SHP77 treated with DMSO at 0.1 percent for 48 hours (cell line): ENCODE measurements around the gene COPE.
A peak's percentile ranks its signal among the peaks of the same experiment; 100 is the strongest.

ENCODE experiments used
- DNase-seq: peaks from one replicate; lab custom pipeline; 2025; lab: John Stamatoyannopoulos, UW

Gene COPE

DNA sequence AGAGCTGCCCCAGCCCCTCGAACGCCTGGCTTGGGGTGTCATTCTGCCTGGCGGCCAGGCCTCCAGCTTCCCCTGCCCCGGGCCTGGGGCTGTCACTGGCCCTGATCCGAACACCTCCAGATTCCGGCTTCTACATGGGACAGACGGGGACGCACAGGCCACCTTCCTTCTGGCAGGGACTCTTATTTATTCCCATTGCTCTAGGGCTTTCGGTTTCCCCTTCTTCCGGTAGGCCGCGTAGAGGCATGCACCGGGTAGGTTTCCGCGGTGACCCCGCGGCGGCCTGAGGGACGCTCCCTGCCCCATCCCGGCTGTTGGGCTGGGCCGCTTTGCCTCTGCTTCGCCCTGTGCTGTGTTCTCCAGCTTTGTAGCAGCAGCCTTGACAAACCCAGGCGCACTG, 51.4 kb downstream of the COPE start:
- DNase-seq, result no peak

DNA sequence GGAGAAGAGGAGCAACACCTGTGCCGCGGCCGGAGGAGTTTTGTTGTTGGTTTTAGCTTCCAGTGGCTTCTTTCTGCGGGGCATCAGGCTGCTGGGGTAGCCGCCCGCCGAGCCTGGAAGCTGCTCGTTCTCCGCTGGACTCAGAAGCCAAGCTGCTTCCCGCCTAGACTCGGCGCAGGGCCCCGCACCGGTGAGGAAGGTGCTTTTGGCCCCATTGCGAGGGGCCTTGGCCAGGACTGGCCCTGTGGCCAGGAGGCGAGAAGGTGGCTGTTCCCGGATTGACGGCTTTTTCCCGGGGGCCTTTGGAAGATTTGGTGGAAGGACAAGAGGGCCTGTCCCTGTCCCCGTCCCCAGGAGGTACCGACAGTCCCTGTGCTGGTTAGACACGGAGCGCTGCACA, 52.0 kb downstream of the COPE start:
- DNase-seq, result no peak

DNA sequence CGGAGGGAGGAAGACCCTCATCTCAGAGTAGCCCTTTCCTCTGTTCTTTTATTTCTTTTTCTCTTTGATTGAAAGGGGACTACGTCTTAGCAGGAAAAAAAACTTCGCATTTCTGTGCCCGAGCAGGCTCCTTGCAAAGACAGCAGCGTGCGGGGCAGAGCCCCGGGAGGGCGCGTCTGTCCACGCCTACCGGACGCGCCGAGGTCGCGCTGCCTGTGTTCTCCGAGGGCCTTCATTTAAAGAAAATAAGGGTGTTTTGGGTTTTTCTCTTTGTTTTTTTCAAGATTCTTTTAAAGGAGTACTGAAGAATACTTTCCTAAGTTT, 52.4 kb downstream of the COPE start:
- DNase-seq, result no peak

DNA sequence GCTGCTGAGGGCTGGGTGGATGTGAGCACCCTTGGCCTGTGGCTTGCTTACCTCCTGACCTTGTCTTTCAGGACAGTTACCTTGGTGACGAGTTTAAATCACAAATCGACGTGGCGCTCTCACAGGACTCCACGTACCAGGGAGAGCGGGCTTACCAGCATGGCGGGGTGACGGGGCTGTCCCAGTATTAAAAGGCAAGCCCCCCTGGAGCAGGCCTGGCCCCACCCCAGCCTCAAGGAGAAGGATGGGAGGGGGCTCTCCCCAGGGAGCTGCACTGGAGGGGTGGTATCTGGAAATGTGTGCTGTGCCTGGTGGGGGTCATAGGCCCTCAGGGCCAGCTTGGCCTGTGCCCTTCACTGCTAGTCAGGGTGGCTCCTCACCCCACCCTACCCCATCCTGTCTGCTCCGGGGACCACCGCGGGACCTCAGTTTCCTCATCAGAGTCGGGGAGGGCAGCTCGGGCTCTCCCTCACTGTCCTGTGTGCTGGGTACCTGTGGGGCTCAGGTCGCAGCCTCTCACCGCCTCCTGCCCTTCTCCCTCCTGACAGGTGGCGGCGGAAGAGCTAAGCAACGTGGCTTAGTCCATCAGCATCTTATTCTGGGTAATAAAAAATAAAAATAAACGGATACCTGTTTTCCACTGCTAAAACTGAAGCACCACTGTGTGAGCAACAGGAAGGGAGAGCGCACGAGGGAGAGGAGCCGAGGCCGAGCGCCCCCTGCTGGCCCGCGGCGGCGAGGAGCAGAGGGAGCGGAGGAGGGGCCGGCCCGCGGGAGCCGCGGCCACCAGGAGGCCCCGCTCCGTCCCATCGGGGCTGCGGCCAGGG, 53.0 kb downstream of the COPE start:
- DNase-seq, result no peak

DNA sequence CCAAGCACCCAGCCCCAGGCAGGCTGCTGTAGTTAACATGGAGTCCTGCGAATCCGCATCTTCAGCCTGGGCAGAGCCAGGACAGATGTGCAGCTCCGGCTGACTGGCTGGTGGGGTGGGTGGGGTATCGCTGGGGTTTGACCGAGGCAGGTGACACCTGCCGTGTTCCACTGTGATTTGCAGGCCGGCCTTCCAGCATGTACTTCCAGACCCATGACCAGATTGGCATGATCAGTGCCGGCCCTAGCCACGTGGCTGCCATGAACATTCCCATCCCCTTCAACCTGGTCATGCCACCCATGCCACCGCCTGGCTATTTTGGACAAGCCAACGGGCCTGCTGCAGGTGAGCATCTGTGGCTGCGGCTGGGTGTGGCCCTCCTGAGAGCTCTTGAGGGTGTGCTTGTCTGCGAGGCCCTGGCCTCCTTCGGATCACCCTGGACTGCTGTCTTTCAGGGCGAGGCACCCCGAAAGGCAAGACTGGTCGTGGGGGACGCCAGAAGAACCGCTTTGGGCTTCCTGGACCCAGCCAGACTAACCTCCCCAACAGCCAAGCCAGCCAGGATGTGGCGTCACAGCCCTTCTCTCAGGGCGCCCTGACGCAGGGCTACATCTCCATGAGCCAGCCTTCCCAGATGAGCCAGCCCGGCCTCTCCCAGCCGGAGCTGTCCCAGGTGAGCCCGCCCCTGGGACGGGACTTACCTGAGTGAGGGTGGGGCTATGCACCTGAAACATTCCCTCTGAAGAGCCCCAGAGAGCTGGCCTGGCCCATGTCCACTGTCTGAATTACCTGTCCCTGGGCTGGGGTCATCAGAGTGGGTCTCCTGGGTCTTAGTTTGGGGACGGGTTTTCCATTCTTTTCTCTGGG, 53.8 kb downstream of the COPE start:
- no peak for DNase-seq

DNA sequence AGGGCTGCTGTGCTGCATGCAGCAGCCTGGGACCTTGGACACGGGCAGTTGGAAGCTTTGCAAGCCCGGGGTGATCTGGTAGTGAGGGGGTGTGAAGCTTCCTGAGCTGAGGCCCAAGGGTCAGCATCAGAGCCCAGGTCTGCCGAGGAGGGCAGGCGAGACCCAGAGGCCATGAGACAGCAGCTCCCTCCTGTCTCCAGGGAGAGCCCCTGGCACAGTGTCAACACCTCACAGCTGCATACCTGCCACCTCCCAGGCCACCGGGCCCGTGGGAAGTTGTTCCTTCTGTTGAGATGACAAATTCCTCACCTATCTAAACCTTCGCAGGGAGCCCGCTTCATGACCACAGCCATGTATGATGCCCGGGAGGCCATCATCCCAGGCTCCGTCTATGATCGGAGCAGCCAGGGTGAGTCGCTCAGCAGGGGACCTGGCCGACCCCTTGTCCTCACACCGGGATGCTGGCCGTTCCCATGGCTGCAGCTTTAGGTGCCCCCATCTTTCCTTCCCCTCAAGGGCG, 55.3 kb downstream of the COPE start:
- no peak for DNase-seq

DNA sequence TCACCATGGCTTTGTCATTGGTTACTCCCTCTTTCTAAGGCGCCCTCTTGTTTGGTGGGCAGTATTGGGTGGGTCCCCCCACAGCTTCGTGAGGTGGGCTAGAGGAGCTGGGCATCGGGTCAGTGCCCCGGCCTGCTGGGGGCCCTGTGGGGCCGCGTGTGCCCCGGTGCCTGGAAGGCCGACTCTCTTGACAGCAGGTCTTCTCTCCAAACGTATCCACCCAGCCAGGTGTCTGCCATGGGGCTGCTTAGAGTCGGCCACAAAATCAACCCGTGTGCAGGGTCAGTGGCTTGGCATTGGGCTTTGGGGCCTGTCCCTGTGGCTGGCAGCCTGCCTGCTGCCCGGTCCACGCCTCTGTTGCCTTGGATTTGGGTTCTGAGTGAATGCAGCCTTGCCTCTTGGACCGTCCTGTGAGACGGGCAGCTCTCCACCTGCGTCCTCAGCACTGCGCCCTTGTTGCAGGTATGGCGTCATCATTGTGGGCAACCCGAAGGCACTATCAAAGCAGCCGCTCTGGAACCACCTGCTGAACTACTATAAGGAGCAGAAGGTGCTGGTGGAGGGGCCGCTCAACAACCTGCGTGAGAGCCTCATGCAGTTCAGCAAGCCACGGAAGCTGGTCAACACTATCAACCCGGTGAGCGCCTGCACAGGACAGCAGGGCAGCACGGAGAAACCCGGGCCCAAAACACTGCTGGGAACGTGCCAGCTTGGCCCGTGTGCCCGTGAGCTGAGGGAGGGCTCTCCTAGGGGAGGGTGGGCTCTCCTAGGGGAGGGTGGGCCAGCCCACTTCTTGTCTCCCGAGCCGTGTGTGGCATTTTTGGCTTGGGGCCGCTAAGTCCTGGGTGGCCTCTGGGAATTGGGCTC, 56.0 kb downstream of the COPE start:
- no peak for DNase-seq

DNA sequence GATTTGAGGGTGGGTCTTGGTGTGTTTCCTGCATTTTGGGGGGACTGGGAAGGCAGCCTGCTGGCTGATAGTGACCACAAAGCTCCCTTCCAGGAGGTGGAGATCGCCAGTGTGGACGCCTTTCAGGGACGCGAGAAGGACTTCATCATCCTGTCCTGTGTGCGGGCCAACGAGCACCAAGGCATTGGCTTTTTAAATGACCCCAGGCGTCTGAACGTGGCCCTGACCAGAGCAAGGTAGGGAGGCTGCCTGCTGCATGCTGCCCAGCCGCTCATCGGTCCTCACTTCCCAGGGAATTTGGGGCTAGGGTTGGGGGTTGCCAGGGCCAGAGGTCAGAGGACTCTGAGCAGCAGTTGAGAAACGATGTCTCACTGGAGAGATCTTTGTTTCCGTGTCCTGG, 57.3 kb downstream of the COPE start:
- DNase-seq, result no peak

DNA sequence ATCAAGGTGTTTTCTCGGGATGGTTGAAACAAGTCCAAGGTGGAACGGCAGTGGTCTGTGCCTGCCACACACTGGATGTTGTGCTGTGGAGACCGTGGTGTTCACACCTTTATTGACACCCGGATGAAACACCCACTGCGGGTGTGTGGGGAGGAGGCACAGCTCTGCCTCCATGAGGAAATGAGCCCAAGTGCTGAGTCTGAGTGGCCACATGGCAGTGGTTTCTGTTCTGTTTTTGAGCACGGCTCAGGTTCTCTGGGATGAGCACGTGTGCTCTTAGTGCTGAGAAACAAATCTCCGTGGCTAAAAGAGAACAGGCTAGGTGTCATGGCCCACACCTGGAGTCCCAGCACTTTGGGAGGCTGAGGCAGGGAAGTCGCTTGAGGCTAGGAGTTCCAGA, 58.0 kb downstream of the COPE start:
- DNase-seq, result no peak

DNA sequence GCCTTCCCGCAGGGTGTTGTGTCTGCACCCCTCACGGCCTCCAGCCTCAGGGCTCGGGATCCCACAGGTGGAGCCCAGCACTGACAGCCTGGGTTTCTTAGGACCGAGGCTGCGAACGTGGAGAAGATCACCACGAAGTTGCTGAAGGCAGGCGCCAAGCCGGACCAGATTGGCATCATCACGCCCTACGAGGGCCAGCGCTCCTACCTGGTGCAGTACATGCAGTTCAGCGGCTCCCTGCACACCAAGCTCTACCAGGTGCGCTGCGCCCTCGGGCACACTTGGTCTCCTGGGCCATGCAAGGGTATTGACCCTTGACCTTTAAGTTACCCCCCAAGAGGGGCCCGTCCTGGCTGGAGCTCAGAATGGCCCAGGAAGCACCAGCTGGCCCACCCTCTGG, 58.5 kb downstream of the COPE start:
- no peak for DNase-seq

DNA sequence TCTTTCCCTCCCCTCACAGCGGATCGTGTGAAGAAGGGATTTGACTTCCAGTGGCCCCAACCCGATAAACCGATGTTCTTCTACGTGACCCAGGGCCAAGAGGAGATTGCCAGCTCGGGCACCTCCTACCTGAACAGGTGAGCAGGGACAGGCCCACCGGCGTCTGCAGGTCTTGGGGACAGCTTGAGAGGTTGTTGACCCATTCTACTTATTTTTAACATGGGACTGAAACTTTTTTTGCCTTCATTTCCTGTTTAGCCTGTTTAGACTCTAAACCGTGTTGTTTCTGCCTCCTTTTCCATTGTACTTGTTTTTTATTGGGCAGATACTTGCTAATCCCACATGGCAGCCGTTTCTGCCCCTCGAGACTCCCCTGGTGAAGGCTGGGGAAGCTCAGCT, 58.9 kb downstream of the COPE start:
- no peak for DNase-seq

DNA sequence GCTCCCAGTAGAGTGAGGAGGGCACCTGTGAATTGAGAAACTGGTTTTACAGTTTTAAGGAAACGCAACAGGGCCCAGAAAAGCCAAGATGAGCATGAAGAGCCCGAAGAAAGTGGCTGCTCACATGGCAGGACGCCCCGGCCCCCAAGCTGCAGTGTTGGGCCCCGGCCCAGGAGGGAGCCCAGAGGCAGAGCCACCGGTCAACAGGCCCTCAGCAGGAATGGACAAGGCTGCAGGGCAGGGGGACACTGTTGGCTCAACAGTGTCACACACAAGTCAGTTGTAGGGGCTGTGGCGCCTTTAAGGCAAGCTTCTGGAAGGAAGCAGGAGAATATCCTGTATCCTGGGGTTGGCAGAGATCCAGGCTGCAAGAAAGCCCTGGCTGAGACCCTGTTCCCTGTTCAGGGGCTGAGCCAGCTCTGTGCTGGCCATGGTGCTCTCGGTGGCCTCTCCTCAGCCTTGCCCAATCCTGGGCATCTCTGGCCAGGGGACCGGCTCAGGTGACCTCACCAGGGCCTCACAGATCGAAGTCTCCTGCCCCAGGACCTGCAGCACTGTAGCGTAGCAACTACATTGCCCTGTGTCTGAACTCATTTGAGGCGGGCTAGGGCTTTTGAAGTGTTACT, 59.4 kb downstream of the COPE start:
- no peak for DNase-seq

DNA sequence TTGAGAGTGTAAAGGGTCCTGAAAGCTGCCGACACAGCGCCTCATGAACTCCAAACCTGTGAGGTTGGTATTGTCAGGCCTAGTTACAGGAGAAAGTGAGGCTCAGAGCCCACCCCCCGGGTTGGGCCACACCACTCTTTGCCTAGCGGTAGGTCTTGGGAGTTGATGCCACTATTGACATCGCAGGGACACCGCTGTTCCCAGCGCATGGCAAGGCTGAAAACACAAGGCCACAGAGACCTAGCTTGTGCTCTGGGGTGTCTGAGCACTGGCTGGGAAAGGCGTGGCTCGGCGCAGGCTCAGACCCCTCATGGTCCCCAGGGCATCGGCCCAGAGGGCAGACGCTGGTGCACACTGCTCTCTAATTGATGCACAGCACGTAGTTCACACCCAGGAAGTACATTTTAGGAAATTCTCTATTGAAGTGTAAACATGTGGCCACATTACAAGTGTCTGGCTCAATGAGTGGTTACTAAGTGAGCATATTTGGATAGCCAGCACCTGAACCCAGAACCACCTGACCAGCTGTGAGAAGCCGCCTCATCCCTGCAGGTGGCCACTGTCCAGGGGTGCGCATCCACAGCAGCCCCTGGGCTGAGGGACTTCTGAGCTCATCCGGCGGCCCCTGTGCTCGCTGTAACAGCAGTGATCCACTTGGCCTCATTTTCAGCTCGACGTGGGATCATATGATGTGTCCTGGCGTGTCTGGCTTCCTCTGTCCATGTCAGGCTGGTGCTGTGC, 60.1 kb downstream of the COPE start:
- no peak for DNase-seq

DNA sequence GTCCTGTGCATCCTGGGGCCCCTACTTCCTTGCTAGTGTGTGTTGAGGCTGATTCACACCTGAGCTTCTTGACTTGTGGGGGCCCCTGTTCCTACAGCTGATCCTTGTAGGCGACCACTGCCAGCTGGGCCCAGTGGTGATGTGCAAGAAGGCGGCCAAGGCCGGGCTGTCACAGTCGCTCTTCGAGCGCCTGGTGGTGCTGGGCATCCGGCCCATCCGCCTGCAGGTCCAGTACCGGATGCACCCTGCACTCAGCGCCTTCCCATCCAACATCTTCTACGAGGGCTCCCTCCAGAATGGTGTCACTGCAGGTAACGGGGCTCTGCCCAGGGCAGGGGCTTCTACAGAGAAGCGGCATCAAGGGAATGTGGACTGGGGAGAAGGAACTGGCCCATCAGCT, 62.0 kb downstream of the COPE start:
- DNase-seq, result no peak

DNA sequence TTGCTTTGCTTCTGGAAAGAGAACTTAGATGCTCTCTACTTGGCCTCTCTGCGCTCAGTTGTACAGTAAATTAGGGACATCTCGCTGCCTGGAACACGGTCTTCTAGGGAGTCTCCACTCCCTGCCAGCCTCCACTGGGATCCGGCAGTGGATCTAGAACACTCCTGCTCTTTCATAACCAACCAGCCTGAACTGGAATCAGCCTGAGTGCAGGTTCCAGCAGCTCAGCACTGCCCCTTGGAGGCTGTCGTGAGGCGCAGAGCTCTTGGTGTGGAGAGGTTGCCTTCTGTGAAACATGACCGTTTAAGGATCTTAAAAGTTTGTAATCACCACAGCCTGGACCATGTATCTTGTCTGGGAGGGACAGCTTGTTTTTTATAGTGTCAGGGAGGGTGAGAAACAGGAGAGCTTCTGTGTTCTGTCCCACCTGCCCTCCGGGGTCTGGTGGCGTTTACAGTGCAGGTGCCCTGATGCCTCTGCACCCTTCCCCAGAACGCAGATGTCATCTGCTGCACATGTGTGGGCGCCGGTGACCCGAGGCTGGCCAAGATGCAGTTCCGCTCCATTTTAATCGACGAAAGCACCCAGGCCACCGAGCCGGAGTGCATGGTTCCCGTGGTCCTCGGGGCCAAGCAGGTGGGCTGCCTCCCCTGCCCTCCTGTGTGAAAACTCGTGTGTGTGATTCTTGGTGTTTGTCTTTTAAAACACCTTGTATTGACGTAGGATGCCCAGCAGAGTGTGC, 62.6 kb downstream of the COPE start:
- peak; percentile 1 for DNase-seq

DNA sequence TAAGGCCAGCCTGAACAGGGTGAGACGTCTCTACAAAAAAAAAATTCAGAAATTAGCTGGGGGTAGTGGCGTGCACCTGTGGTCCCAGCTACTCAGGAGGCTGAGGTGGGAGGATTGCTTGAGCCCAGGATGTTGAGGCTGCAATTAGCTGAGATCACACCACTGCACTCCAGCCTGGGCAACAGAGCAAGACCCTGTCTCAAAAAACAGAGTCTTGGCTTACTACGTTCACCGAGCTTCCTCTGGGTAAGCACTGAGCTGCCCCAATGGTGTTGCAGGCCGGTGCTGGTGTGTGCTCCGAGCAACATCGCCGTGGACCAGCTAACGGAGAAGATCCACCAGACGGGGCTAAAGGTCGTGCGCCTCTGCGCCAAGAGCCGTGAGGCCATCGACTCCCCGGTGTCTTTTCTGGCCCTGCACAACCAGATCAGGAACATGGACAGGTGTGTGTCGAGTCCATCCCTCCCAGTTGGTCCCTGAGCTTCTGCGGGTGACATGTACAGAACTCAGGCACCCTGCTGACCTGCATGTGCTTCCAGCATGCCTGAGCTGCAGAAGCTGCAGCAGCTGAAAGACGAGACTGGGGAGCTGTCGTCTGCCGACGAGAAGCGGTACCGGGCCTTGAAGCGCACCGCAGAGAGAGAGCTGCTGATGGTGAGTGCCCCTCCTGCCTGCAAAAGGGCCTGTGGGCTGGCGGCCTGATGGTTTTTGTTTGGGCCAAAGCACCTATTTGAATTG, 63.4 kb downstream of the COPE start:
- DNase-seq, result no peak

DNA sequence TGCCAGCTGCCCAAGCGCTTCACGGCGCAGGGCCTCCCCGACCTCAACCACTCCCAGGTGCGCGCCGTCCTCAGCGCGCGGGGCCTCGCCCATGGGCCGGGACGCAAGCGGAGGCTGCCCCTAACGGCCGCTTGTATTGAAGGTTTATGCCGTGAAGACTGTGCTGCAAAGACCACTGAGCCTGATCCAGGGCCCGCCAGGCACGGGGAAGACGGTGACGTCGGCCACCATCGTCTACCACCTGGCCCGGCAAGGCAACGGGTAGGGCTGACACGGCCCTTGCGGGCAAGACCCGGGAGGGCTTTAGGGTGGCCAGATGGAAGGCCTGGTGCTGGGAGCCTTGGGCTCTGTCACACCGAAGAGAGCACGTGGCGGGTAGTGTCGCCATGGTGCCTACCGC, 64.2 kb downstream of the COPE start:
- DNase-seq, result no peak

DNA sequence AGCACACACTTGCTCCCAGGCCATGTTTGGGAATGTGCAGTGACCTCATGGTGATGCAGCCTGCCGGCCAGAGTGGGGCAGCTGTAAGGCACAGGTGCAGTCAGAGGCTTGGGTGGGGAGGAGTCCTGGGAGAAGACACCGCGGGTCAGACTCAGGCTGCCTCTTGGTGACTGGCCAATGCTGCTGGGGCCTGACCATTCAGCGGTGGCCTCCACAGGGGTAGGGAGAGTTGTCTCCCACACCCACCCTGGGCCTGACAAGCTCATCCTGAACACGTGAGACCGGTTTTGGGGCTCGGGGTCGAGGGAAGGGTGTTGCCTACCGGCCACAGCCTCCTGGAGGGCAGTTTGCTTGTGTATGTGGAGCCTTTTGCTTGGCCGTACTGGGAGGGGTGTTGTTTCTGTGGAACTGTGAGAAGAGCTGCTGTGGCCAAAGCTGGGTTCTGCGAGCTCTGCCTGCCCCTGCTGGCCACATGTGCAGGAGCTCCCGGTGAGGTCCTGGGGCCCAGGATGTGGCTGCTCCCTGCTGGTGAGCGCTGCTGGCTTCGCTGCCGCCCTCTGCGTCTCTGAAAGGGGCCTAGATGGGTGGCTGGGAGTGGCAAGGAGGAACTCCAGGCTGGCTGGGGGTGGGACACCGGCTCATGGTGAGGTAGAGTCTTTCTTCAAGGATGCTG, 65.3 kb downstream of the COPE start:
- no peak for DNase-seq

DNA sequence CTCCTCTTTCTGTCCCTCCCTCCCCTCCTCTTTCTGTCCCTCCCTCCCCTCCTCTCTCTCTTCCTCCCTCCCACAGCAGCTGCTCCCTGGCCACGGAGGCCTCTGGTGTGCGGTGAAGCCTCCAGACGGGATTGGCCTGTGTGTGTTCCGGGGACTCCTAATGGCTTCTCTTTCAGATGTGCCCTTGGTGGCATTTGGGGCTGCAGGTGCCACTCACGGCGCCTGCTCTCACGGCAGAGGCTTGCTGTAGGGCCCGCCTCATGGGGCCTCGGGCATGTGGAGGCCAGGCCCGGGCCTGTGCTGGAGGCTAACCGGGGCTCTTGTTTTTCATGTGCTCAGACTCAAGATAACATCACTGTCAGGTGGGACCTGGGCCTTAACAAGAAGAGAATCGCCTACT, 66.5 kb downstream of the COPE start:
- no peak for DNase-seq
